Retinal pigment epithelial cell (primary cell): ENCODE measurements around the gene MEDAG.

Experiments
- DNase-seq: peaks from one replicate; pipeline ENCODE4 v3.0.0-alpha.2; 2010; ENCODE audit warnings: low read depth
- H3K4me3 ChIP-seq: 2 replicates; pipeline ENCODE4 v1.5.1; 2011; ENCODE audit warnings: mild to moderate bottlenecking, low read length, control low read depth, moderate library complexity
- CTCF ChIP-seq: conservative IDR thresholded peaks from 2 replicates; pipeline ENCODE4 v1.5.1; 2011; ENCODE audit warnings: low read depth, low read length, control low read depth, inconsistent platforms

The MEDAG gene

GRCh38 chr13:30928978-30929377 lies 22.9 kb downstream of the MEDAG start:
- TF ChIP-seq CTCF = no peak
- DNase-seq = no peak

GRCh38 chr13:30932481-30933353 lies 26.6 kb downstream of the MEDAG start, which contains the start of gene TEX26:
Gene TEX26 (plus strand): TSS chr13:30932656. CDS start chr13:30932716, 60 bp downstream.
- DNase-seq = no peak
- peak within 1 kb of the TSS; percentile 19 for H3K4me3 ChIP-seq

More at GRCh38 chr13:30928978-30929377, 22.9 kb downstream of the MEDAG start:
- no peak overlapping the region for H3K4me3 ChIP-seq

GRCh38 chr13:30933354-30933670 lies 27.2 kb downstream of the MEDAG start:
- TF ChIP-seq CTCF = no peak
- DNase-seq = no peak
- H3K4me3 ChIP-seq = no peak overlapping the region

More at GRCh38 chr13:30932481-30933353, 26.6 kb downstream of the MEDAG start, which contains the start of gene TEX26:
- peak; percentile 23 for TF ChIP-seq CTCF

GRCh38 chr13:30934381-30934780 lies 28.3 kb downstream of the MEDAG start:
- H3K4me3 ChIP-seq = no peak overlapping the region
- DNase-seq = no peak
- TF ChIP-seq CTCF = peak; percentile 28

GRCh38 chr13:30934803-30935202 lies 28.7 kb downstream of the MEDAG start:
- no peak for TF ChIP-seq CTCF
- H3K4me3 ChIP-seq = no peak overlapping the region
- DNase-seq = no peak

GRCh38 chr13:30936971-30937370 lies 30.9 kb downstream of the MEDAG start:
- DNase-seq = no peak
- no peak for TF ChIP-seq CTCF
- no peak overlapping the region for H3K4me3 ChIP-seq

- no peak overlapping the region for H3K4me3 ChIP-seq
- no peak for TF ChIP-seq CTCF
- no peak for DNase-seq
Observed at GRCh38 chr13:30943881-30944280, 37.8 kb downstream of the MEDAG start.
